Activated T-cell treated with anti-CD3 and anti-CD28 coated beads, Interleukin-2, amount 50 U/mL, for 1 hour (primary cell): ENCODE results near the gene VPS13C.

ENCODE experiments used
- DNase-seq: peaks from one replicate; pipeline ENCODE4 v3.0.0-alpha.2; 2020

The VPS13C gene, protein sequence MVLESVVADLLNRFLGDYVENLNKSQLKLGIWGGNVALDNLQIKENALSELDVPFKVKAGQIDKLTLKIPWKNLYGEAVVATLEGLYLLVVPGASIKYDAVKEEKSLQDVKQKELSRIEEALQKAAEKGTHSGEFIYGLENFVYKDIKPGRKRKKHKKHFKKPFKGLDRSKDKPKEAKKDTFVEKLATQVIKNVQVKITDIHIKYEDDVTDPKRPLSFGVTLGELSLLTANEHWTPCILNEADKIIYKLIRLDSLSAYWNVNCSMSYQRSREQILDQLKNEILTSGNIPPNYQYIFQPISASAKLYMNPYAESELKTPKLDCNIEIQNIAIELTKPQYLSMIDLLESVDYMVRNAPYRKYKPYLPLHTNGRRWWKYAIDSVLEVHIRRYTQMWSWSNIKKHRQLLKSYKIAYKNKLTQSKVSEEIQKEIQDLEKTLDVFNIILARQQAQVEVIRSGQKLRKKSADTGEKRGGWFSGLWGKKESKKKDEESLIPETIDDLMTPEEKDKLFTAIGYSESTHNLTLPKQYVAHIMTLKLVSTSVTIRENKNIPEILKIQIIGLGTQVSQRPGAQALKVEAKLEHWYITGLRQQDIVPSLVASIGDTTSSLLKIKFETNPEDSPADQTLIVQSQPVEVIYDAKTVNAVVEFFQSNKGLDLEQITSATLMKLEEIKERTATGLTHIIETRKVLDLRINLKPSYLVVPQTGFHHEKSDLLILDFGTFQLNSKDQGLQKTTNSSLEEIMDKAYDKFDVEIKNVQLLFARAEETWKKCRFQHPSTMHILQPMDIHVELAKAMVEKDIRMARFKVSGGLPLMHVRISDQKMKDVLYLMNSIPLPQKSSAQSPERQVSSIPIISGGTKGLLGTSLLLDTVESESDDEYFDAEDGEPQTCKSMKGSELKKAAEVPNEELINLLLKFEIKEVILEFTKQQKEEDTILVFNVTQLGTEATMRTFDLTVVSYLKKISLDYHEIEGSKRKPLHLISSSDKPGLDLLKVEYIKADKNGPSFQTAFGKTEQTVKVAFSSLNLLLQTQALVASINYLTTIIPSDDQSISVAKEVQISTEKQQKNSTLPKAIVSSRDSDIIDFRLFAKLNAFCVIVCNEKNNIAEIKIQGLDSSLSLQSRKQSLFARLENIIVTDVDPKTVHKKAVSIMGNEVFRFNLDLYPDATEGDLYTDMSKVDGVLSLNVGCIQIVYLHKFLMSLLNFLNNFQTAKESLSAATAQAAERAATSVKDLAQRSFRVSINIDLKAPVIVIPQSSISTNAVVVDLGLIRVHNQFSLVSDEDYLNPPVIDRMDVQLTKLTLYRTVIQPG (N-terminal part only)

GRCh38 chr15:62060113-62060895, at the start of gene VPS13C:
Gene VPS13C (minus strand): TSS chr15:62060447. CDS start chr15:62060374, 73 bp downstream.
- peak; percentile 93 for DNase-seq

DNA sequence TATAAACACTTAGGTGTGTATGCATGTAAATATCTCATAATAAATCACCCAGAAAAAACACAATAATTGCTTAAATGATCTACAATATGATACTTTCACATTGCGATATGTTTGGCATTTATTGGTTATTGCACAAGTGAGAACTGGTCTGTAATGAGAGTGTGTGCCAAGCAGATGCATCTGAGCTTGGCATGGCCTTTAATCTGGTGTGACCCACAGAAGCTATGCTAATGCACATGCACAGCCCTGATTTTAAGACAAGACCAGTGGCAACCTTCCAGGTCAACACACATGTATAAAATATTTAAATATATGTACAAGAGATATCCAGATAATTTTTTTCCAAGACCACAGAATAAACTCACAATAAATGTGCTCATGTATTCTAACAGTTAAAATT, 49.2 kb upstream of the VPS13C start:
- no peak for DNase-seq

GRCh38 chr15:62108411-62108810, 48.2 kb upstream of the VPS13C start:
- no peak for DNase-seq

DNA sequence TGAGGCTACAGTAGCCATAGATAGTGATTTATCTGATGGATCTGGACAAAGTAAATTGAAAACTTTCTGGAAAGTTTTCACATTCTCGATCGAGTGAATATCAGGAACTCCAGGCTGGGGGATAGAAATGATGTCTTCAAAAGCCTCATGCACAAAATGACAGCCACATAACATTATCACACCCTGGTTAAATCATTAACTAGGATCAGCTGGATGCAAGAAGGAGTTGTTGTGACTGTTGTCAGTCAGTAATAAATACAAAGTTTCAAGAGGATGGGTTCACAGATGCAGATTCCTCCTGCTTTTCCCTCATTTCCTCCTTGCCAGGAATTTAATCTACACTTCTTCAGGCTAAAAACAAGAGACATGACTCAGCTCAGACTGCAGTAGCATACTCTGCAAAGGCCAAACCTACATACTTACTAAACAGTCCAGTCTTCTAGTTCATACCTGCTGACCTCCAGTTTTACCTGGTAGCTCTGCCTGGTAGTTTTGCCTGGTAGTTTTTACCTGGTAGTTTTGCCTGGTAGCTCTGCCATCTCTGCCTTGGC, 47.4 kb upstream of the VPS13C start:
- no peak for DNase-seq

GRCh38 chr15:62106096-62106495, 45.8 kb upstream of the VPS13C start:
- no peak for DNase-seq

DNA sequence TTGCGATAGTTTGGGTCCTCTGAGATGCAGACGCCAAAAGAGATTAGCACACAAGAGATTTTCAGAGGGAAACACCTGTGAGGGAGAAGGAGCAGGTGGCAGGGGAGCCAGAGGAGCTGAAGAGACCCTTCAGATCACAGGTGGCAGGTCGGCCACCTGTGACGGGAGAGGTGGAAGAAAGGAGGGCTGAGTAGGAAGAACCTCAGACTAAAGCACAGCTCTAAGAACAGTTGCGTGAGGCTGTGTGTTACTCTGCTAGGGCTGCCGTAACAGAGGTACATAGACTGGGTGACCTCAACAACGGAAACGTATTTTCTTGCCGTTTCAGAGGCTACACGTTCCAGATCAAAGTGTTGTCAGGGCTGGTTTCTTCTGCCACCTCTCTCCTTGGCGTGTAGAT, 45.0 kb upstream of the VPS13C start:
- no peak for DNase-seq

DNA sequence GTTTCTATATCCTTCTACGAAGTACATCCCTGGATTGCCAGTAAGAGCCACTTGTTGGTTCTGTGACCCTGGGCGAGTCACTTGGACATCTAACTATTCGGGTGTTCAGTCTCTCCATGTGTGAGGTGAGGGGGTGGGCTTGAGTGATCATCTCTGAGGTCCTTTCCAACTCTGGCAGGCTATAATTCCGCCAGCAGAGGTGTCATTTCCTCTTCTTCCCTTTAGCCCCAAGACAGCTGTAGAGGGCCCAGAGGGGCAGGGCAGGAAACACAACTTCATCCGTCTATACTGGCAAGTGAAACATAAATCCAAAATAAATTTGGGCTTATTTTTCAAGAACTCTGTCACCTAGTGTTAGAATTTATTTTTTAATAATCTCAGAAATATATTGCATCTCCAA, 44.6 kb upstream of the VPS13C start:
- no peak for DNase-seq

- DNase-seq, result no peak
These were observed 44.2 kb upstream of the VPS13C start for GRCh38 chr15:62104401-62104800.

- no peak for DNase-seq
These were observed 43.2 kb upstream of the VPS13C start for GRCh38 chr15:62103431-62103830.

GRCh38 chr15:62099094-62099601, 38.9 kb upstream of the VPS13C start:
- DNase-seq, result no peak

- DNase-seq, result no peak
These were observed 34.1 kb upstream of the VPS13C start for GRCh38 chr15:62094388-62094787.

DNA sequence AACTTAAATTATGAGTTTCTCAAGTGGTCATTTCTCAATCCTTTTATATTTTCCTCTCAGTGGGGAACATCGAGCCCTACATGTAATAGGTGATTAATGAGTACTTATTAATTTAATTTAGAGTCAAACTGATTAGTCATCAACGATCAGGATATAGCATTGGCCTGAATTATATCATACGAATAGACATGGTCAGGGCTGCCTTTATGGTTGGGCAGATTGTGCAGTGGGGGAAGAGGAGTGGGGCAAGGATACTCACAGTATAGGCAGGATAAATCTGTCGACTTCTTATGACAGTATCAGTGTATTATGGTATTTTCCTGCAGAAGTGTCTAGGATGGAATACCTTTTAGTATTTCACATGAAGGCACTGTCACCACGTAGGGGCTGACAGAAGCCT, 33.6 kb upstream of the VPS13C start:
- DNase-seq, result no peak

GRCh38 chr15:62090988-62091387, 30.7 kb upstream of the VPS13C start:
- DNase-seq, result no peak

DNA sequence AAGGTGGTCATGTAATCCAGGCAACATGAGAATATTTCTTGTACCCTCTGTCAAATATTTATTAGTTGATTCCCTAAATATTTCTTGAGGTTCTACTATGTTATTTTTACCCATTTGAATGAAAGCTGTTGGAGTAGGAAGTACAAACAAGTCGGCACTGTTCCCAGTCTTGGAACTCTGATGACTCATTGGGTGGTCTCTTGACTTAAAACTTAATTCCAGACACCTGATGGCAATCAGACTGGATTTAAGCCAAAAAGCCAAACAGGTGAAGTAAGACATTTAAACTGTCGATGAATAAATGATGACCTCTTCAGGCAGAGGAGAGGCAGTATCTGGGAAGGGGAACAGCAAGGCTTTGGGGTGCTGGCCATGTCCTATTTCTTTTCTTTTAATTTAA, 29.4 kb upstream of the VPS13C start:
- DNase-seq, result no peak

- DNase-seq, result no peak
These were observed 28.1 kb upstream of the VPS13C start for GRCh38 chr15:62088353-62088693.

- DNase-seq, result no peak
These were observed 27.6 kb upstream of the VPS13C start for GRCh38 chr15:62087671-62088352.

DNA sequence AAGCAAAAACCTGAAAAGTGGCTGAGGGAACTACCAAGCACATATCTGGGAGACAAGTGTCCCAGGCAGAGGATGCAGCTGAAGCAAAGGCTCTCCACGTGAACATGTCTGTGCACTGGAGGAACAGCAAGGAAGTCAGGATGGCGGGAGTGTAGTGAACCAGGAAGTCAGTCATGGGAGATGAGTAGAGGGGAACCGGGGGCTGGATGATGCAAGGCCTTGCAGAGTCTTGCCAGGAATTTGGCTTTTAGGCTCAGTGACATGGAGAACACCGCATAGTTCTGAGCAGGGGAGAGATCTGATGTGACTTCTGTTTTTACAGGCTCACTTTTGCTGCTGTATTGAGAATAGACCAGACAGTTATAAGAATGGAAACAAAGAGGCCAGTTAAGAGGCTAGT, 25.5 kb upstream of the VPS13C start:
- no peak for DNase-seq

- no peak for DNase-seq
These were observed 23.2 kb upstream of the VPS13C start for GRCh38 chr15:62083194-62084154.

- DNase-seq, result no peak
These were observed 19.3 kb upstream of the VPS13C start for GRCh38 chr15:62079594-62079993.
